ENCODE data around the gene C19orf25. TPM values are rescaled to one million over a fixed set of nuclear protein-coding genes. Genes with fewer than 3 reads are reported as not detected.
A peak's percentile ranks its signal among the peaks of the same experiment; 100 is the strongest.

The C19orf25 gene
- total and polyA plus RNA-seq, 2 of the 13 experiments (the other 11 are each of a cell fraction or from before 2014, with no cell fraction given), result 14.2 to 32.4 TPM

DNA sequence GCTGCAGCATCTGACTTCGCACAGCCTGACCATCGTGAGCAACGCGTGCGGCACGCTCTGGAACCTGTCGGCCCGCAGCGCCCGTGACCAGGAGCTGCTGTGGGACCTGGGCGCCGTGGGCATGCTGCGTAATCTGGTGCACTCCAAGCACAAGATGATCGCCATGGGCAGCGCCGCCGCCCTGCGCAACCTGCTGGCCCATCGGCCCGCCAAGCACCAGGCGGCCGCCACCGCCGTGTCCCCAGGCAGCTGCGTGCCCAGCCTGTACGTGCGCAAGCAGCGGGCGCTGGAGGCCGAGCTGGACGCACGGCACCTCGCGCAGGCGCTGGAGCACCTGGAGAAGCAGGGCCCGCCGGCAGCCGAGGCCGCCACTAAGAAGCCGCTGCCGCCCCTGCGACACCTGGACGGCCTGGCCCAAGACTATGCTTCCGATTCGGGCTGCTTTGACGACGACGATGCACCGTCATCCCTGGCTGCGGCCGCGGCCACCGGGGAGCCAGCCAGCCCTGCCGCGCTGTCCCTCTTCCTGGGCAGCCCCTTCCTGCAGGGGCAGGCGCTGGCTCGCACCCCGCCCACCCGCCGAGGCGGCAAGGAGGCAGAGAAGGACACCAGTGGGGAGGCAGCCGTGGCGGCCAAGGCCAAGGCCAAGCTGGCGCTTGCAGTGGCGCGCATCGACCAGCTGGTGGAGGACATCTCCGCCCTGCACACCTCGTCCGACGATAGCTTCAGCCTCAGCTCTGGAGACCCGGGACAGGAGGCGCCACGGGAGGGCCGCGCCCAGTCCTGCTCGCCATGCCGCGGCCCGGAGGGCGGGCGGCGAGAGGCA, 13.6 kb downstream of the C19orf25 start:
- H3K4me3 ChIP-seq (replicated peaks in 1 of 3; ENCODE audit: insufficient read depth in 1 of 3, low read depth in 2 of 3, low read length in 3 of 3), result no peak overlapping the region
- whole genome bisulfite sequencing (ENCODE audit: low lambda C conversion rate), result 91% methylated on average over 32 of the region's 83 CpGs
- no peak overlapping the region for H3K4me2 ChIP-seq (ENCODE audit: low read depth, low read length)
- CTCF ChIA-PET (ENCODE audit: low intra/inter-chr PET ratio, low total read pairs), result no interaction called here
- no peak for DNase-seq (ENCODE audit: low spot score)
- in situ Hi-C loops (cut with HindIII; ENCODE audit: extremely low pct_ligation_motif_present, low pct_unique_long_range_greater_than_20kb), result no loop called here
- no peak overlapping the region for H2AFZ ChIP-seq (ENCODE audit: low read length)
- no peak for FAIRE-seq
- H3K27ac ChIP-seq (ENCODE audit: extremely low read length, insufficient read depth, low read length), result no peak overlapping the region
- TF ChIP-seq, protein P1, sequence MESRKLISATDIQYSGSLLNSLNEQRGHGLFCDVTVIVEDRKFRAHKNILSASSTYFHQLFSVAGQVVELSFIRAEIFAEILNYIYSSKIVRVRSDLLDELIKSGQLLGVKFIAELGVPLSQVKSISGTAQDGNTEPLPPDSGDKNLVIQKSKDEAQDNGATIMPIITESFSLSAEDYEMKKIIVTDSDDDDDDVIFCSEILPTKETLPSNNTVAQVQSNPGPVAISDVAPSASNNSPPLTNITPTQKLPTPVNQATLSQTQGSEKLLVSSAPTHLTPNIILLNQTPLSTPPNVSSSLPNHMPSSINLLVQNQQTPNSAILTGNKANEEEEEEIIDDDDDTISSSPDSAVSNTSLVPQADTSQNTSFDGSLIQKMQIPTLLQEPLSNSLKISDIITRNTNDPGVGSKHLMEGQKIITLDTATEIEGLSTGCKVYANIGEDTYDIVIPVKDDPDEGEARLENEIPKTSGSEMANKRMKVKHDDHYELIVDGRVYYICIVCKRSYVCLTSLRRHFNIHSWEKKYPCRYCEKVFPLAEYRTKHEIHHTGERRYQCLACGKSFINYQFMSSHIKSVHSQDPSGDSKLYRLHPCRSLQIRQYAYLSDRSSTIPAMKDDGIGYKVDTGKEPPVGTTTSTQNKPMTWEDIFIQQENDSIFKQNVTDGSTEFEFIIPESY (CRISPR knock-in tag; IDR thresholded peaks at IDR 0.05), result peak; percentile 96
- TF ChIP-seq ZBTB38 (CRISPR knock-in tag; IDR thresholded peaks at IDR 0.05) (peak; percentile 30; the same call in 1 of the 2 replicates), POLR2G (IDR thresholded peaks at IDR 0.05; ENCODE audit: low read depth, low read length) (no peak), HOXA3 (CRISPR knock-in tag; IDR thresholded peaks at IDR 0.05) (peak; percentile 38; the same call in 1 of the 2 replicates)
- no peaks in the 10 kb centered on the region for H3K36me3 ChIP-seq (replicated peaks in 1 of 2; ENCODE audit: control insufficient read depth in 1 of 2, insufficient read depth in 2 of 2, low read length in 2 of 2)
- no peak for ATAC-seq
- no peaks in the 10 kb centered on the region for H3K79me2 ChIP-seq (ENCODE audit: insufficient read depth, low read length)
- H3K9me3 ChIP-seq (ENCODE audit: low read length), result no peaks in the 10 kb centered on the region
- H4K20me1 ChIP-seq (ENCODE audit: insufficient read depth, low read length), result no peaks in the 10 kb centered on the region; the same call in 1 of the 2 replicates
- no TSS peak for BruUV-seq (replicated peaks)
- H3K4me1 ChIP-seq (ENCODE audit: insufficient read depth, low read length), result peaks cover 18% of the 10 kb centered on the region; the same call in 1 of the 2 replicates
- H3K27me3 ChIP-seq (ENCODE audit: control insufficient read depth in 1 of 2, insufficient read depth in 2 of 2, low read length in 2 of 2), result no peaks in the 10 kb centered on the region
- H3K9ac ChIP-seq (ENCODE audit: insufficient read depth, low read depth, low read length), result no peak overlapping the region
- POLR2A ChIA-PET, result interaction anchor here (0.6 to 1.6 kb wide), 2 partner anchors 12 to 523 kb away, joined by 4 to 5 read pairs; no protein-coding TSS in a partner anchor
- intact Hi-C loops (cut with micrococcal nuclease; ENCODE audit: unreplicated experiment), result no loop called here

DNA sequence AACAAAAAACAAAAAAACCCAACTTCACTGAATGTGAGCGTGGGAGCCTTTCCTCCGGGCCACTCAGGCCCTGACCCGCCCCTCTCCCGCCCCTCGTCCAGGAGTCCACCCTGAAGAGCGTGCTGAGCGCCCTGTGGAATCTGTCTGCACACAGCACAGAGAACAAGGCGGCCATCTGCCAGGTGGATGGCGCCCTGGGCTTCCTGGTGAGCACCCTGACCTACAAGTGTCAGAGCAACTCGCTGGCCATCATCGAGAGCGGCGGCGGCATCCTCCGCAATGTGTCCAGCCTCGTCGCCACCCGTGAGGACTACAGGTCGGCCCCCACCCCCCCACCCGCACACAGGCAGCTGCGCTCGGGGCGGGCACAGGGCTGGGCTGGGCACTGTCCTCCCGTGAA, 17.2 kb downstream of the C19orf25 start:
- H3K4me2 ChIP-seq (ENCODE audit: low read depth, low read length), result no peak overlapping the region
- peak; percentile 73 for ATAC-seq
- H3K79me2 ChIP-seq (ENCODE audit: insufficient read depth, low read length), result no peaks in the 10 kb centered on the region
- H4K20me1 ChIP-seq (ENCODE audit: insufficient read depth, low read length), result peaks cover 5% of the 10 kb centered on the region; the same call in 1 of the 2 replicates
- H3K9me3 ChIP-seq (ENCODE audit: low read length), result no peaks in the 10 kb centered on the region
- WGBS (ENCODE audit: low lambda C conversion rate), result 8% methylated on average over 2 of the region's 24 CpGs
- H3K27me3 ChIP-seq (ENCODE audit: control insufficient read depth in 1 of 2, insufficient read depth in 2 of 2, low read length in 2 of 2), result peaks cover 0 to 15% of the 10 kb centered on the region in 2 experiments; a peak in 4 of 5 replicates
- peaks cover 15% of the 10 kb centered on the region for H3K4me1 ChIP-seq (ENCODE audit: insufficient read depth, low read length)
- H3K36me3 ChIP-seq (replicated peaks in 1 of 2; ENCODE audit: control insufficient read depth in 1 of 2, insufficient read depth in 2 of 2, low read length in 2 of 2), result no peaks in the 10 kb centered on the region
- no peak overlapping the region for H2AFZ ChIP-seq (ENCODE audit: low read length)
- no peak overlapping the region for H3K4me3 ChIP-seq (replicated peaks in 1 of 3; ENCODE audit: insufficient read depth in 1 of 3, low read depth in 2 of 3, low read length in 3 of 3)
- no TSS peak for BruUV-seq (replicated peaks)
- peak; percentile 49 for DNase-seq (ENCODE audit: low spot score)
- no peak overlapping the region for H3K9ac ChIP-seq (ENCODE audit: insufficient read depth, low read depth, low read length)
- POLR2A ChIA-PET, result no interaction called here
- no peak for FAIRE-seq
- CTCF ChIA-PET (ENCODE audit: low intra/inter-chr PET ratio, low total read pairs), result no interaction called here
- no peak overlapping the region for H3K27ac ChIP-seq (ENCODE audit: extremely low read length, insufficient read depth, low read length)
- intact Hi-C loops (cut with micrococcal nuclease; ENCODE audit: unreplicated experiment) (no loop called here), in situ Hi-C loops (cut with HindIII; ENCODE audit: extremely low pct_ligation_motif_present, low pct_unique_long_range_greater_than_20kb) (no loop called here)
- TF ChIP-seq, protein P2, sequence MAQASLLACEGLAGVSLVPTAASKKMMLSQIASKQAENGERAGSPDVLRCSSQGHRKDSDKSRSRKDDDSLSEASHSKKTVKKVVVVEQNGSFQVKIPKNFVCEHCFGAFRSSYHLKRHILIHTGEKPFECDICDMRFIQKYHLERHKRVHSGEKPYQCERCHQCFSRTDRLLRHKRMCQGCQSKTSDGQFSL (CRISPR knock-in tag; IDR thresholded peaks at IDR 0.05), result no peak
- TF ChIP-seq HNF4A (CRISPR knock-in tag; IDR thresholded peaks at IDR 0.05) (peak; percentile 28; the same call in 1 of the 2 replicates), NFE2L1 (CRISPR knock-in tag; IDR thresholded peaks at IDR 0.05; ENCODE audit: borderline replicate concordance) (no peak), SMAD3 (CRISPR knock-in tag; IDR thresholded peaks at IDR 0.05) (no peak), ZFY (CRISPR knock-in tag; IDR thresholded peaks at IDR 0.05) (no peak), ZNF781 (CRISPR knock-in tag; IDR thresholded peaks at IDR 0.05; ENCODE audit: borderline replicate concordance, not compliant biosample characterization) (no peak), TMF1 (CRISPR knock-in tag; IDR thresholded peaks at IDR 0.05; ENCODE audit: low read depth) (no peak), ZNF619 (CRISPR knock-in tag; IDR thresholded peaks at IDR 0.05) (no peak)
- TF ChIP-seq, protein P1 (CRISPR knock-in tag; IDR thresholded peaks at IDR 0.05), result peak; percentile 85
- TF ChIP-seq, protein P3, sequence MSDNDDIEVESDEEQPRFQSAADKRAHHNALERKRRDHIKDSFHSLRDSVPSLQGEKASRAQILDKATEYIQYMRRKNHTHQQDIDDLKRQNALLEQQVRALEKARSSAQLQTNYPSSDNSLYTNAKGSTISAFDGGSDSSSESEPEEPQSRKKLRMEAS (IDR thresholded peaks at IDR 0.05), result peak; percentile 48
